Aorta (tissue), 5 donors: ENCODE data around the gene RUBCN. TPM values are rescaled to one million over a fixed set of nuclear protein-coding genes. Genes with fewer than 3 reads are reported as not detected.
"Not testable (repeated sequence)": the region's sequence is repeated elsewhere in the genome, so short reads cannot be mapped to it uniquely, and the experiment has no call there.

Source experiments
- ATAC-seq: fragments of 200-7000 bp; cut with Tn5 transposase; one replicate; pipeline ENCODE4 v1.9.1; 2022; ENCODE audit warnings: moderate library complexity; ENCODE audit not compliant: low FRiP score
- DNase-seq, 2 donors: peaks; one replicate each; pipeline ENCODE4 v3.0.0-alpha.2; 2020
- H3K27ac ChIP-seq, 2 donors: one replicate each; pipeline ENCODE4 v1.5.1; 2013; ENCODE audit warnings: low read length in 2 of 2, mild to moderate bottlenecking in 2 of 2, moderate library complexity in 2 of 2, control low read depth in 1 of 2, inconsistent platforms in 1 of 2, low read depth in 1 of 2
- H3K27me3 ChIP-seq, 2 donors: one replicate each; pipeline ENCODE4 v1.6.1; 2013; ENCODE audit warnings: control low read depth in 1 of 2, low read length in 1 of 2, mild to moderate bottlenecking in 1 of 2, moderate library complexity in 1 of 2; ENCODE audit not compliant: insufficient read depth in 2 of 2, control insufficient read depth in 1 of 2
- H3K36me3 ChIP-seq, 2 donors: one replicate each; pipeline ENCODE4 v1.6.1; 2013; ENCODE audit warnings: control low read depth in 1 of 2, low read length in 1 of 2, mild to moderate bottlenecking in 1 of 2; ENCODE audit not compliant: insufficient read depth in 2 of 2, control insufficient read depth in 1 of 2
- H3K4me1 ChIP-seq, 2 donors: one replicate each; pipeline ENCODE4 v1.6.1; 2013; ENCODE audit warnings: low read length in 2 of 2, control low read depth in 1 of 2, mild to moderate bottlenecking in 1 of 2, moderate library complexity in 1 of 2; ENCODE audit not compliant: insufficient read depth in 2 of 2, control insufficient read depth in 1 of 2
- H3K4me3 ChIP-seq, 2 donors: one replicate each; pipeline ENCODE4 v1.5.1; 2013; ENCODE audit warnings: low read length in 2 of 2, control low read depth in 1 of 2, mild to moderate bottlenecking in 1 of 2
- H3K9me3 ChIP-seq: one replicate; pipeline ENCODE4 v1.6.1; 2013; ENCODE audit warnings: mild to moderate bottlenecking, low read length; ENCODE audit not compliant: control insufficient read depth
- WGBS, 2 donors: extraction: QIAGEN DNeasy Blood & Tissue Kit; methylation state at CpG; one replicate each; pipeline ENCODE4 v1.1.7; 2013; 5-methylcytosine and 5-hydroxymethylcytosine counted together
- intact Hi-C, 2 donors: fragments of 100-400 bp; cut with DNase I; formaldehyde crosslinking; loops; one replicate each; pipeline versions ENCODE4 v1.14.2 to v1.15.0; 2022
- polyA plus RNA-seq, 2 donors: library from polyadenylated mRNA; stranded (reverse); fragments of 200-250 nt; gene quantifications; one replicate each; pipeline ENCODE4 v1.2.3, GENCODE V29; 2013
- total RNA-seq, 2 donors: library from RNA; stranded (reverse); fragmentation: NEBNext Ultra II Directional; extraction: Animal tissue kit (Norgen Biotek cat#: 25700); gene quantifications; one replicate each; pipeline ENCODE4 v1.2.1, GENCODE V29; 2021
- donor health status: healthy with polysubstance abuse.
- donor health status: Bipolar disorder and iron deficiency.
- donor health status: DM: no; HTN: no; CAD: no.
- donor health status: DM: no; HTN: no; CAD: no.
- donor health status: DM: yes; HTN: yes; CAD: no.

The RUBCN gene
- total and polyA plus RNA-seq, 4 donors: 6.9 to 41.1 (median 26.3) TPM

DNA sequence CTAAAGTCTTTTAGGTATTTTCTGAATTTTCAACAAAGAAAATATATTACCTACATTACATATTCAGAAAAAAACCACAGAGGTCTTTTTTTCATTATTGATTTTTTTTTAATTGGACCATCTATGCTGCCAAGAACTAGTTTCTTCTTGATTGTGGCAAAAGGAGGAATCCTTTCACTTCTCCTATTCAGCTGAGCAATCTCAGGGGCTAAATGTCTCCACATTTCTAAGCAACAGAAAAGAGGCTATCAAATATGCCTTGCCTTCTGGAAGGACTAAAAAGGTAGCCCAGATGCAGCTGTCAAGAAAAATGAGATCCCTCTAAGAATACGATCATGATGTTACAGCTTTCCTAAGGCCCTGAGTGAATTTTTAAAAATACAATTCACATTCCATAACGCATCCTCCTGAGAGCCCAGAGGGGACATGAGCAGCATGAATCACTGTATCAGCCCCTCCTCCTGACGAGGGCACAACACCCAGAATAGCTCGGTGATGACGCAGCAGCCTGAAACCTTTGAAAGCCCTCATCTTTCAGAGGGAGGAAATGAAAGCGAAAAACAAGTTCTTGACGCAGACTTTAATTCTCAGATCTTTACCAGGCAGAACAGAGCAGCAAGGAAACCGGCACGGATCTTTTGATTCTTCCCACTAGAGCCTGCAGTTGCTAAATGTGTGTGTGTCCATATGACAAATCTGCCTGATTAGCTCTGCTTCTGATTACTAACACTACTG lies 24.6 kb downstream of the RUBCN start:
- H3K36me3 ChIP-seq: no peaks in the 10 kb centered on the region
- WGBS, 2 donors: 1 to 2% methylated on average over 9 of the region's 9 CpGs
- intact Hi-C loops: loop anchor here in 1 of 2 donors (5.0 kb wide), 1 partner anchor 35 kb away; the partner anchor contains the start of gene FYTTD1
- H3K27ac ChIP-seq: peak overlapping the region; percentile 99
- H3K9me3 ChIP-seq: no peaks in the 10 kb centered on the region
- no peaks in the 10 kb centered on the region for H3K27me3 ChIP-seq
- H3K4me3 ChIP-seq: peak overlapping the region; percentile 61 to 82
- peaks cover 0 to 2% of the 10 kb centered on the region in 2 donors for H3K4me1 ChIP-seq
- peak; percentile 93 to 94 for DNase-seq
- ATAC-seq: peak; percentile 97

DNA sequence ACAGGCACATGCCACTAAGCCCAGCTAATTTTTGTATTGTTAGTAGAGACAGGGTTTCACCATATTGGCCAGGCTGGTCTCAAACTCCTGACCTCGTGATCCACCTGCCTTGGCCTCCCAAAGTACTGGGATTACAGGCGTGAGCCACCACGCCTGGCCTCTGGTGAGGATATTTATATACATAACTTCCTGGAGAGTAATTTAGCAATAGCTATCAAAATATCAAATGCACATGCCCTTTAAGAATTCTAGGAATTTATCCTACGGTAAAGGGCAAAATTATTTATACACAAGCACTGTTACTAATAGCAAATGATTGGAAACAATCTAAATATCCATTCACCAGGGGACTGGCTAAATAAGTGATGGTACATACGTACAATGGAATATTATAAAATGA lies 25.7 kb downstream of the RUBCN start:
- H3K27me3 ChIP-seq, H3K4me3 ChIP-seq, DNase-seq, H3K9me3 ChIP-seq, H3K4me1 ChIP-seq, H3K27ac ChIP-seq, H3K36me3 ChIP-seq, ATAC-seq: not testable (repeated sequence)
- WGBS, 2 donors: 87 to 92% methylated on average over 5 of the region's 5 CpGs
- intact Hi-C loops: loop anchor here in 1 of 2 donors (5.0 kb wide), 1 partner anchor 36 kb away; the partner anchor contains the start of gene FYTTD1

DNA sequence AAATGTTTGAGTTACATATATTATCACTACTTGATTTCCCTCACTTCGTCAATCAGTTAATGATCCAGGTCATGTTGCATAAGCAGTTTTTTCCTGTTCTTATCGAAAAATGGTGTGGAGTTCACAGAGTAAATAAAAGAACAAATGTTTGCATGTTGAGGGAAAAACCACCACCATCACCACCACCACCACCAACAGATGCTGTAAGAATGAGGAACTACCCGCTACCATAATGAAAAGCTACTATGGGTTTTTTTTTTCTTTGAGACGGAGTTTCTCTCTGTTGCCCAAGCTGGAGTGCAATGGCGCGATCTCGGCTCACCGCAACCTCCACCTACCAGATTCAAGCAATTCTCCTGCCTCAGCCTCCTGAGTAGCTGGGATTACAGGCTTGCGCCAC lies 27.6 kb downstream of the RUBCN start:
- Histone ChIP-seq H3K4me1 (peaks cover 0 to 2% of the 10 kb centered on the region in 2 donors), H3K9me3 (no peaks in the 10 kb centered on the region), H3K27ac (no peak overlapping the region), H3K36me3 (no peaks in the 10 kb centered on the region), H3K4me3 (no peak overlapping the region), H3K27me3 (no peaks in the 10 kb centered on the region)
- WGBS, 2 donors: 95% methylated on average over 9 of the region's 9 CpGs
- intact Hi-C loops: no loop called here
- DNase-seq (no peak), ATAC-seq (no peak)

GRCh38 chr3:197706658-197707057 lies 30.0 kb downstream of the RUBCN start:
- intact Hi-C loops: no loop called here
- Histone ChIP-seq H3K36me3 (no peaks in the 10 kb centered on the region), H3K9me3 (no peaks in the 10 kb centered on the region), H3K27ac (no peak overlapping the region), H3K4me1 (no peaks in the 10 kb centered on the region), H3K4me3 (no peak overlapping the region), H3K27me3 (no peaks in the 10 kb centered on the region)
- ATAC-seq (no peak), DNase-seq (no peak)
- WGBS, 2 donors: 97% methylated on average over 7 of the region's 7 CpGs

- Histone ChIP-seq H3K27ac (no peak overlapping the region), H3K9me3 (no peaks in the 10 kb centered on the region), H3K36me3 (peaks cover 2 to 3% of the 10 kb centered on the region in 2 donors), H3K27me3 (no peaks in the 10 kb centered on the region), H3K4me1 (no peaks in the 10 kb centered on the region), H3K4me3 (no peak overlapping the region)
- intact Hi-C loops: no loop called here
- DNase-seq: no peak
- 76 to 85% methylated on average over 4 of the region's 4 CpGs for WGBS, 2 donors
- no peak for ATAC-seq
Measured at GRCh38 chr3:197701841-197702240, 34.9 kb downstream of the RUBCN start.

DNA sequence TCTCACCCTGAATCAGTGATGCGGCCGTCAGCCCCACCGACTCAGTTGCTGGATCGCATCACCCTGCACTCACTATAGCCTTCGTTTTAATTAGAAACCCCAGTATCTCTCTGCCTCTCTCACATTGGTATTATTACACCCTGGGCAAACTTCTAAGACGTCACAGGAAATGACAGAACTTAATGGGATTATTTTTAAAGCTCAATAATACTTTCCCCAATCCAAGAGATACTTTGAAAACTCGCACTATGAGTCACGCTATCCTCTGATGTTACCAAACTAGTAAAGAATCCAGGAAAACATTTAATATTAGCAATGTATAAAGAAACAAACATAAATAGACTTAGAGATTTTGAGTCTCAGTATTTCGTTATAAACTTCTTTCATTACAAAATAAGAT lies 36.6 kb downstream of the RUBCN start:
- WGBS, 2 donors: 87 to 90% methylated on average over 9 of the region's 9 CpGs
- H3K4me3 ChIP-seq: no peak overlapping the region
- H3K27me3 ChIP-seq: no peaks in the 10 kb centered on the region
- peaks cover 5 to 8% of the 10 kb centered on the region in 2 donors for H3K36me3 ChIP-seq
- no peaks in the 10 kb centered on the region for H3K4me1 ChIP-seq
- no peak overlapping the region for H3K27ac ChIP-seq
- ATAC-seq: no peak
- no peak for DNase-seq
- intact Hi-C loops: no loop called here
- no peaks in the 10 kb centered on the region for H3K9me3 ChIP-seq

- intact Hi-C loops: no loop called here
- no peak for ATAC-seq
- no peak overlapping the region for H3K4me3 ChIP-seq
- no peaks in the 10 kb centered on the region for H3K27me3 ChIP-seq
- no peaks in the 10 kb centered on the region for H3K4me1 ChIP-seq
- H3K9me3 ChIP-seq: no peaks in the 10 kb centered on the region
- WGBS, 2 donors: 97% methylated on average over 6 of the region's 6 CpGs
- peaks cover 10 to 14% of the 10 kb centered on the region in 2 donors for H3K36me3 ChIP-seq
- no peak overlapping the region for H3K27ac ChIP-seq
- no peak for DNase-seq
Measured at GRCh38 chr3:197697355-197697754, 39.3 kb downstream of the RUBCN start.

DNA sequence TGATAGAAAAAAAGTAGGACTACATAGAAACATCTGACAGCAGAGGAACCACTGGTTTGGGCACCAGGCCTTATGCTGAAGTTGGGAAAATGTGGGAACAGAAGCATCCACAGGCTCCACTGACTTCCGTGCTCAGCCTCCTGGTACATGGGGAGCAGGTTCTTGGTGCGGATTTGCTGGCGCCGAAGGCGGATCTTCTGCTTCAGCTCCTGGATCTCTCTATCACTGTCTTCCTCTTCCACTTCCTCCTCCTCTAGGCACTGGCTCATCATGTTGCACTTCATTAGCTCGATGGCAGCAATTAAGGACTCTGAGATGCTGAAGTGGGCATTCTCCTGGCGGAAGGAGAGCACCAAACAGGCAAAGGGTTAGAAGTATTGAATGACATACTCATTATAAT lies 42.5 kb downstream of the RUBCN start:
- no peaks in the 10 kb centered on the region for H3K4me1 ChIP-seq
- H3K4me3 ChIP-seq: no peak overlapping the region
- peaks cover 9 to 11% of the 10 kb centered on the region in 2 donors for H3K36me3 ChIP-seq
- no peaks in the 10 kb centered on the region for H3K27me3 ChIP-seq
- DNase-seq (no peak), ATAC-seq (no peak)
- intact Hi-C loops: no loop called here
- H3K9me3 ChIP-seq: no peaks in the 10 kb centered on the region
- H3K27ac ChIP-seq: no peak overlapping the region
- WGBS, 2 donors: 94 to 96% methylated on average over 7 of the region's 7 CpGs

- no peak for DNase-seq
- no peak overlapping the region for H3K4me3 ChIP-seq
- H3K27ac ChIP-seq: no peak overlapping the region
- no peak for ATAC-seq
- H3K9me3 ChIP-seq: no peaks in the 10 kb centered on the region
- peaks cover 11 to 13% of the 10 kb centered on the region in 2 donors for H3K36me3 ChIP-seq
- 61 to 78% methylated on average over 4 of the region's 4 CpGs for WGBS, 2 donors
- H3K4me1 ChIP-seq: no peaks in the 10 kb centered on the region
- intact Hi-C loops: no loop called here
- no peaks in the 10 kb centered on the region for H3K27me3 ChIP-seq
Measured at GRCh38 chr3:197692641-197693040, 44.1 kb downstream of the RUBCN start.
